MCF 10A (cell line): ENCODE measurements around the gene MED4. TPM values are rescaled to one million over a fixed set of nuclear protein-coding genes. Genes with fewer than 3 reads are reported as not detected.

Source experiments
- BruUV-seq: library from RNA; stranded (reverse); fragments of 400-500 nt; replicated peaks from 2 replicates; lab custom pipeline; 2021; lab: Mats Ljungman, UMichigan
- CTCF ChIA-PET: fragments of 300-600 bp; sonication (Branson Sonifier 250); formaldehyde crosslinking; extraction: SDS; loops from one replicate; lab custom pipeline; 2021; ENCODE audit warnings: antibody characterized with exemption, inconsistent platforms; lab: Yijun Ruan, JAX
- POLR2A ChIA-PET: fragments of 300-600, 350-650 bp; sonication (Branson Sonifier 250); formaldehyde crosslinking; extraction: SDS; loops from one replicate; lab custom pipeline; 2020; ENCODE audit warnings: antibody characterized with exemption, inconsistent platforms; lab: Yijun Ruan, JAX
- DNase-seq: peaks from one replicate; pipeline ENCODE4 v3.0.0-alpha.2; 2018; ENCODE audit not compliant: unreplicated experiment
- H3K27ac Mint-ChIP-seq: one replicate; pipeline ENCODE4 v1.8.0; 2022; ENCODE audit warnings: mild to moderate bottlenecking, low read depth, mixed read lengths; ENCODE audit not compliant: unreplicated experiment
- H3K27me3 Mint-ChIP-seq: one replicate; pipeline ENCODE4 v1.8.0; 2022; ENCODE audit warnings: mixed read lengths; ENCODE audit not compliant: insufficient read depth, unreplicated experiment
- H3K36me3 Mint-ChIP-seq: one replicate; pipeline ENCODE4 v1.8.0; 2022; ENCODE audit warnings: mild to moderate bottlenecking, moderate library complexity, mixed read lengths; ENCODE audit not compliant: insufficient read depth, unreplicated experiment
- H3K4me1 Mint-ChIP-seq: one replicate; pipeline ENCODE4 v1.8.0; 2022; ENCODE audit warnings: mixed read lengths; ENCODE audit not compliant: insufficient read depth, unreplicated experiment
- H3K4me3 Mint-ChIP-seq: one replicate; pipeline ENCODE4 v1.8.0; 2022; ENCODE audit warnings: mild to moderate bottlenecking, moderate library complexity, mixed read lengths; ENCODE audit not compliant: unreplicated experiment
- H3K9me3 Mint-ChIP-seq: one replicate; pipeline ENCODE4 v1.8.0; 2022; ENCODE audit warnings: mixed read lengths; ENCODE audit not compliant: unreplicated experiment
- intact Hi-C: fragments of 100-400 bp; cut with micrococcal nuclease; formaldehyde crosslinking; loops from 2 replicates; pipeline ENCODE4 v1.14.1; 2022
- total RNA-seq: library from RNA; stranded (reverse); gene quantifications from 2 replicates; pipeline ENCODE4 v1.2.3, GENCODE V29; 2022
- TF ChIP-seq, protein P1 (sequence below): fragments of 200-600 bp; IDR thresholded peaks from one replicate; pipeline ENCODE4 v1.8.0; 2022; ENCODE audit warnings: antibody characterized with exemption, mild to moderate bottlenecking; ENCODE audit not compliant: unreplicated experiment

The MED4 gene
- total RNA-seq, 1 experiment from 2014 or later = 45.2 TPM

DNA sequence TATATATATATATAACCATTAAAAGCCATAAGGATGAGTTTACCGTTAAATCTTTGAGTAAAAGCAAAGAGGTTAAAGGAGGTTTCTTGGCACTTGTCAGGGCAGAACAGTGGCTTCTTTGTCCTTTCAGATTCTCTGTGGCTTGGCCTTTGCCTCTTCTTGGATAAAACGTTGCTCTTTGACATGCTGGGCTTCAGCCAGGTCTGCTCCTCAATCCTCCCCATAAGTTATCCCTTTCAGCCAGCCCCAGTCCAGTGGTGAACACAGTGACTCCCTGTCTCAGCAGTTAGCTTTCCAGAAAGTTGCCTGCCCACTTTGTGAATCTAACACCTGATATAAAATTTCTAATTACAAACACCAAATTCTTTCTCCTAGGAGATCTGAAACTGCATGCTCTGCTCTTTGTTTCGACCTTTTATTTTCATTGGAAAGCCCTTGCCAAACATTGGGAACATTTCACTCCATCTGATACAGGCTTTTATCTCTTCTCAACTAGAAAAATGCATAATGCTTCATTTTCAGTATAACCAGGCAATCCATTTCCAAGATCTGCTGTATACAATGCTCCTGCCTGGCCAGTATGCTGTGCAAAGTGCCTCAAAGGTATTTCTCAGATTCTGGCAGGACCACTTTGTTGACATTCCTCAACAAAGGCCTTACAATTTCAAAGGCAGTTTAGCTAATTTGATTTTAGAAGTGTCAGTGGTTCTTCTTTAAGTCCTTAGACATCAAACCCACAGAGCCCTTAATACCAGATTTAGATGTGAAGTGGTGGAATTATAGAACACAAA lies 16.2 kb upstream of the MED4 start:
- BruUV-seq = no TSS peak
- ChIA-PET CTCF (no interaction called here), POLR2A (no interaction called here)
- Mint-ChIP-seq H3K9me3 (no peaks in the 10 kb centered on the region), H3K4me1 (peaks cover 10% of the 10 kb centered on the region), H3K27ac (no peak overlapping the region), H3K4me3 (no peak overlapping the region), H3K27me3 (no peaks in the 10 kb centered on the region), H3K36me3 (no peaks in the 10 kb centered on the region)
- intact Hi-C loops = no loop called here
- DNase-seq = no peak
- TF ChIP-seq, protein P1, sequence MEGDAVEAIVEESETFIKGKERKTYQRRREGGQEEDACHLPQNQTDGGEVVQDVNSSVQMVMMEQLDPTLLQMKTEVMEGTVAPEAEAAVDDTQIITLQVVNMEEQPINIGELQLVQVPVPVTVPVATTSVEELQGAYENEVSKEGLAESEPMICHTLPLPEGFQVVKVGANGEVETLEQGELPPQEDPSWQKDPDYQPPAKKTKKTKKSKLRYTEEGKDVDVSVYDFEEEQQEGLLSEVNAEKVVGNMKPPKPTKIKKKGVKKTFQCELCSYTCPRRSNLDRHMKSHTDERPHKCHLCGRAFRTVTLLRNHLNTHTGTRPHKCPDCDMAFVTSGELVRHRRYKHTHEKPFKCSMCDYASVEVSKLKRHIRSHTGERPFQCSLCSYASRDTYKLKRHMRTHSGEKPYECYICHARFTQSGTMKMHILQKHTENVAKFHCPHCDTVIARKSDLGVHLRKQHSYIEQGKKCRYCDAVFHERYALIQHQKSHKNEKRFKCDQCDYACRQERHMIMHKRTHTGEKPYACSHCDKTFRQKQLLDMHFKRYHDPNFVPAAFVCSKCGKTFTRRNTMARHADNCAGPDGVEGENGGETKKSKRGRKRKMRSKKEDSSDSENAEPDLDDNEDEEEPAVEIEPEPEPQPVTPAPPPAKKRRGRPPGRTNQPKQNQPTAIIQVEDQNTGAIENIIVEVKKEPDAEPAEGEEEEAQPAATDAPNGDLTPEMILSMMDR = no peak

DNA sequence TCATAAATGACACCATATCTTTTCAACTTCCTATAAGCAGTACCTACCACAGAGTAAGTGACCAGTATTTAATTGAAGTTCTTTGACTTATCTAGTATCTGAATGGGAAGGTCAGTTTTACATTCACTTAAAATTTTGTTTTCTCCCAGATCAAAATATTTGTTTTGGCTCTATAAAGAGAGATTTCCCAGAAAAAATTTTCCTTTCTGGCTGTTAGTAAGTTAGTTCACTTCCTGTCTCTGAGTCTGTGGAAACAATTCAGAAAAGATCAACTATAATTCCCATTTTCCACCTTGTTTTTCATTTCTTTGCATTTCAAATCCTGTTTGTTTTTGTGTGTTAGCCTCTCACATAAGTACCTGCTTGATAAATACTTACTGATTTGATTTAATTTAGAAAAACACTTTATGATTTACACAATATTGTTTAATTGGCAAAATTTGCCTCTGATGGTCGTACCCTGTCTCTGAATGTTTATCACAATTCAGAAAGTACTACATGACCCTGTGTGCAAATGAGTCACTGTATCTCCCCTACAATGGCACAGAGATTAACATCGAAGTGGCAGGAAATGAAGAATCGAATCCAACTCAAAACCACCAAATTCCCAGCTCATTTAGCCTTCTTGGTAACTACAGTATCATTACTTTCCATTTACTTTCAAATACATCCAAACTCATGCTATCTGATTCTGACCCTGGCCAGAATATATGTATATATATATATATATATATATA lies 15.4 kb upstream of the MED4 start:
- intact Hi-C loops = no loop called here
- Mint-ChIP-seq H3K27ac (no peak overlapping the region), H3K27me3 (peaks cover 4% of the 10 kb centered on the region), H3K4me1 (peaks cover 10% of the 10 kb centered on the region), H3K36me3 (no peaks in the 10 kb centered on the region), H3K9me3 (no peaks in the 10 kb centered on the region), H3K4me3 (no peak overlapping the region)
- no TSS peak for BruUV-seq
- POLR2A ChIA-PET = no interaction called here
- TF ChIP-seq, protein P1 = no peak
- CTCF ChIA-PET = interaction anchor here (0.6 kb wide), 1 partner anchor 16 kb away, joined by 3 read pairs; no protein-coding TSS in a partner anchor
- no peak for DNase-seq

DNA sequence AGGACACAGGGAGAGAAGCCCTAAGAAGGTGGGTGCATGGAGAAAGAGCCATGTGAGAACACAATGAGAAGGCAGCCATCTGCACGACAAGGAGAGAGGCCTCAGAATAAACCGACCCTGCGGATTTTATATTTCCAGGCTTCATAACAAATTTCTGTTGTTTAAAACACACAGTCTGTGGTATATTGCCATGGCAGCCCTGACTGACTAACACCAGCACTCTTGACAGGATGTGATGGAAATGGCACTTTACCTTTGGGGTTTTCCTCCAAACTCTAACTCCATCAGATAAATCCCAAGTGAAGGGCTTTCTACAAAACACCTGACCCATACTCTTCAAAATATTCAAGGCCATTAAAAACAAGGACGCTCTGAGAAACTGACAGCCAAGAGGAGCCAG lies 13.2 kb upstream of the MED4 start:
- TF ChIP-seq, protein P1 = no peak
- Mint-ChIP-seq H3K9me3 (no peaks in the 10 kb centered on the region), H3K27me3 (peaks cover 10% of the 10 kb centered on the region), H3K27ac (no peak overlapping the region), H3K4me1 (peaks cover under 1% of the 10 kb centered on the region), H3K4me3 (no peak overlapping the region), H3K36me3 (no peaks in the 10 kb centered on the region)
- POLR2A ChIA-PET = no interaction called here
- BruUV-seq = no TSS peak
- intact Hi-C loops = no loop called here
- no peak for DNase-seq
- CTCF ChIA-PET = no interaction called here

DNA sequence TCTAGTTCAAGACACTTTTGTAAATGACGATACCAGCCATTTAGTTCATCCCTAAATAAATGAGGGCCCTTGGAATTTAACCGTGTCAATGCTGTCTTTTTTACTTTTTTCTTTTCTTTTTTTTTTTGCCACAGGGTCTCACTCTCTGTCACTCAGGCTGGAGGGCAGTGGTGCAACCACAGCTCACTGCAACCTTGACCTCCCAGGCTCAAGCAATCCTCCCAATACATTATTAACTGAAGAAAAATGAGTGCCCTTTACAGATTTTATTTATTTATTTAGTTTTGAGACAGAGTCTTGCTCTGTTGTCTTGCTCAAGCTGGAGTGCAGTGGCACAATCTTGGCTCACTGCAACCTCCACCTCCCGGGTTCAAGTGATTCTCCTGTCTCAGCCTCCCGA lies 2.9 kb upstream of the MED4 start:
- POLR2A ChIA-PET = no interaction called here
- no peaks in the 10 kb centered on the region for H3K9me3 Mint-ChIP-seq
- TF ChIP-seq, protein P1 = no peak
- no peaks in the 10 kb centered on the region for H3K27me3 Mint-ChIP-seq
- intact Hi-C loops = no loop called here
- CTCF ChIA-PET = interaction anchor here (0.6 to 2.0 kb wide), 4 partner anchors 60 to 801 kb away, joined by 3 to 6 read pairs (median 4); partner anchors contain the start of gene NUDT15
- no peak for DNase-seq
- BruUV-seq = no TSS peak
- no peak overlapping the region for H3K4me3 Mint-ChIP-seq
- H3K36me3 Mint-ChIP-seq = no peaks in the 10 kb centered on the region
- H3K4me1 Mint-ChIP-seq = peaks cover under 1% of the 10 kb centered on the region
- no peak overlapping the region for H3K27ac Mint-ChIP-seq
